BLaER1 (cell line): ENCODE results near the gene GANC.
"Not testable (repeated sequence)": the region's sequence is repeated elsewhere in the genome, so short reads cannot be mapped to it uniquely, and the experiment has no call there.

Experiments used
- H3K27ac ChIP-seq: shearing (Covaris generic); formaldehyde crosslinking; 2 replicates; pipeline ENCODE4 v1.8.1; 2022
- H3K27me3 ChIP-seq: shearing (Covaris generic); formaldehyde crosslinking; 2 replicates; pipeline ENCODE4 v1.8.1; 2022
- H3K36me3 ChIP-seq: shearing (Covaris generic); formaldehyde crosslinking; 2 replicates; pipeline ENCODE4 v1.8.1; 2022
- H3K4me1 ChIP-seq: shearing (Covaris generic); formaldehyde crosslinking; 2 replicates; pipeline ENCODE4 v1.8.1; 2022
- H3K4me2 ChIP-seq: shearing (Covaris generic); formaldehyde crosslinking; 2 replicates; pipeline ENCODE4 v1.8.1; 2022
- H3K4me3 ChIP-seq: shearing (Covaris generic); formaldehyde crosslinking; 2 replicates; pipeline ENCODE4 v1.8.1; 2022
- H3K9ac ChIP-seq: shearing (Covaris generic); formaldehyde crosslinking; 2 replicates; pipeline ENCODE4 v1.8.1; 2022
- H3K9me3 ChIP-seq: shearing (Covaris generic); formaldehyde crosslinking; 2 replicates; pipeline ENCODE4 v1.8.1; 2022
- H4K20me1 ChIP-seq: shearing (Covaris generic); formaldehyde crosslinking; 2 replicates; pipeline ENCODE4 v1.8.1; 2022
- Cebpa-rat ChIP-seq: shearing (Covaris generic); IDR thresholded peaks from 2 replicates; pipeline ENCODE4 v1.8.1; 2022

The GANC gene

GRCh38 chr15:42272939-42273899 is at the start of gene GANC, which contains the start of gene TMEM87A:
Gene GANC (plus strand): TSS chr15:42273201. CDS start chr15:42274482, 1,281 bp downstream.
Gene TMEM87A (minus strand): TSS chr15:42273433. CDS start chr15:42273398, 35 bp downstream.
- no peaks in the 10 kb centered on the region for H3K27me3 ChIP-seq
- TF ChIP-seq Cebpa-rat, result no peak
- peak within 1 kb of the TSS; percentile 94 for H3K4me2 ChIP-seq
- peak within 1 kb of the TSS; percentile 89 for H3K27ac ChIP-seq
- peak within 1 kb of the TSS; percentile 75 for H3K4me3 ChIP-seq
- peaks cover 45% of the 10 kb centered on the region for H3K4me1 ChIP-seq
- peaks cover 18% of the 10 kb centered on the region for H3K36me3 ChIP-seq
- peak within 1 kb of the TSS; percentile 89 for H3K9ac ChIP-seq
- peaks cover 37% of the 10 kb centered on the region for H4K20me1 ChIP-seq
- no peaks in the 10 kb centered on the region for H3K9me3 ChIP-seq

DNA sequence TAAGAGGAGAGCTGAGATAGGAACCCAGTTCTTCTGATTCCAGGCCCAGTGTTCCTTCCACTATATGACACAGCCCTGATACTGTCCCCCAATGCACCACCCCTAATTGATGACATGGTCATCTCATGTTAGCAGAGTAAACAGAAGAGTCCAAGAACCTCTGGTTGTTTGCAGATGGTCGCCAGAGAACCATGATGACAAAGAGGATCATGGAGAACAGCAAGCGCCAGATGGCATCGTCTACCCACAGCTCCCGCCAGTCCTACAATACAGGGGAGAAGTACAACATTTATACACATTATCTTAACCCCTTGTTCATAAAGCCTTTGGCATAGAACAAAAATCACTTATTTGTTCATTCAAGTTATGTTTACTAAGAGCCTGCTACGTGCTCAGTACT is 46.4 kb upstream of the GANC start:
- no peaks in the 10 kb centered on the region for H3K27me3 ChIP-seq
- no peak overlapping the region for H3K9ac ChIP-seq
- H3K4me1 ChIP-seq, result no peaks in the 10 kb centered on the region
- H3K4me2 ChIP-seq, result no peak overlapping the region
- H3K9me3 ChIP-seq, result no peaks in the 10 kb centered on the region
- no peak overlapping the region for H3K27ac ChIP-seq
- no peak for TF ChIP-seq Cebpa-rat
- peaks cover 96% of the 10 kb centered on the region for H3K36me3 ChIP-seq
- no peaks in the 10 kb centered on the region for H4K20me1 ChIP-seq
- no peak overlapping the region for H3K4me3 ChIP-seq

- Histone ChIP-seq H3K27ac (no peak overlapping the region), H3K9ac (no peak overlapping the region), H3K4me2 (no peak overlapping the region), H3K36me3 (peaks cover 96% of the 10 kb centered on the region), H3K4me3 (no peak overlapping the region), H4K20me1 (no peaks in the 10 kb centered on the region), H3K4me1 (no peaks in the 10 kb centered on the region), H3K9me3 (no peaks in the 10 kb centered on the region), H3K27me3 (no peaks in the 10 kb centered on the region)
- no peak for TF ChIP-seq Cebpa-rat
These were observed 45.0 kb upstream of the GANC start for GRCh38 chr15:42228036-42228435.

DNA sequence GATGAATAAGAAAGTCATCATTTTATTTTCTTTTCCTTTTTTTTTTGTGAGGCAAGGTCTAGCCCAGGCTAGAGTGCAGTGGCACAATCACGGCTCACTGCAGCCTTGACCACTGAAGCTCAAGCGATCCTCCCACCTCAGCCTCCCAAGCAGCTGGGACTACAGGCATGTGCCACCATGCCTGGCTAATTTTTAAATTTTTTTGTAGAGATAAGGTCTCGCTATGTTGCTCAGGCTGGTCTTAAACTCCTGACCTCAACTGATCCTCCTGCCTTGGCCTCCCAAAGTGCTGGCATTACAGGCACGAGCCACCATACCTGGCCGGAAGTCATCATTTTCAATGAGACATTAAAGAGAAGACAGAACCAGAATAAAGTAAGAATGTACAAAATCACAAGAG is 44.0 kb upstream of the GANC start:
- not testable (repeated sequence) for H3K4me2 ChIP-seq, H3K9me3 ChIP-seq, H3K4me3 ChIP-seq, H3K4me1 ChIP-seq, H4K20me1 ChIP-seq, H3K27me3 ChIP-seq, H3K27ac ChIP-seq, H3K9ac ChIP-seq
- H3K36me3 ChIP-seq, result peaks cover 96% of the 10 kb centered on the region

- Histone ChIP-seq H3K4me3 (no peak overlapping the region), H3K27ac (no peak overlapping the region), H3K4me1 (no peaks in the 10 kb centered on the region), H3K9ac (no peak overlapping the region), H3K4me2 (no peak overlapping the region), H3K36me3 (peaks cover 91% of the 10 kb centered on the region), H3K9me3 (no peaks in the 10 kb centered on the region), H3K27me3 (no peaks in the 10 kb centered on the region), H4K20me1 (no peaks in the 10 kb centered on the region)
- TF ChIP-seq Cebpa-rat, result no peak
These were observed 41.9 kb upstream of the GANC start for GRCh38 chr15:42231088-42231487.

DNA sequence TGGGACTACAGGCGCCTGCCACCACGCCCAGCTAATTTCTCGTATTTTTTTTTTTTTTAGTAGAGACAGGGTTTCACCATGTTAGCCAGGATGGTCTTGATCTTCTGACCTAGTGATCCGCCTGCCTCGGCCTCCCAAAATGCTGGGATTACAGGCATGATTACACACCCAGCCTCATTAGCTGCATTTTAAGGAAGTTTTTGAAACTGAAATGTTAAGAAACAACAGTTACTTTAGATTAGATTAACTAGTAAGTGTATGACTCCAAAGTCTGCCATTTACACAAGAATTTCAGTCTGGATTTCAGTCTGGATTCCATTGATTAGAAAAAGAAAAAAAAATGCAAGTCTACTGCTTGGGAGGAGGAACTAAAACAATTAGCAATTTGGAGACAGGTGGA is 40.4 kb upstream of the GANC start:
- Histone ChIP-seq H3K4me1 (no peaks in the 10 kb centered on the region), H3K4me3 (no peak overlapping the region), H3K4me2 (no peak overlapping the region), H3K27me3 (no peaks in the 10 kb centered on the region), H3K9ac (no peak overlapping the region), H3K36me3 (peaks cover 91% of the 10 kb centered on the region), H4K20me1 (no peaks in the 10 kb centered on the region), H3K9me3 (no peaks in the 10 kb centered on the region), H3K27ac (no peak overlapping the region)
- TF ChIP-seq Cebpa-rat, result no peak

DNA sequence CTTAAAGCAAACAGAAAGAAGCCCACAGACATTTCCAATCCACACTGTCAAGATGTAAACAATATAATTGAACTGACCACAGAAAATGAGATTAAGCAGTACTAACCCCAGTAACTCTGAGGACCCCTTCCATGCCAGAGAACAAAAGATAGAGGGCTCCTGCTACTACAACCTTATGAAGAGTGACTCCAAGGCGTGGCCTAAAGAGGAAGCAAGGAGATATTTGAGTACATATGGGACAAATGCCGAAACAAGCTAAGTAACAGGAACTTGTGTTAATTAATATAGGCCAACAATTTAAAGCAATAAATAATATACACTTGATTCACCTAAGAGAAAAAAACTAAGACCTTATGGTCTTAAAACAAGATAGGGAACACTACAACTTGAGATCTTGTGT is 39.9 kb upstream of the GANC start:
- Histone ChIP-seq H3K9me3 (no peaks in the 10 kb centered on the region), H3K9ac (no peak overlapping the region), H3K27me3 (no peaks in the 10 kb centered on the region), H3K4me2 (no peak overlapping the region), H3K4me1 (no peaks in the 10 kb centered on the region), H3K36me3 (peaks cover 91% of the 10 kb centered on the region), H4K20me1 (no peaks in the 10 kb centered on the region), H3K4me3 (no peak overlapping the region), H3K27ac (no peak overlapping the region)
- no peak for TF ChIP-seq Cebpa-rat

GRCh38 chr15:42239528-42240182 is 33.3 kb upstream of the GANC start:
- H3K9me3 ChIP-seq, result no peaks in the 10 kb centered on the region

GRCh38 chr15:42240823-42241222 is 32.2 kb upstream of the GANC start:
- no peaks in the 10 kb centered on the region for H3K9me3 ChIP-seq
- H3K4me3 ChIP-seq, result no peak overlapping the region
- H3K4me1 ChIP-seq, result no peaks in the 10 kb centered on the region
- TF ChIP-seq Cebpa-rat, result no peak
- no peak overlapping the region for H3K9ac ChIP-seq
- H3K4me2 ChIP-seq, result no peak overlapping the region
- peaks cover 73% of the 10 kb centered on the region for H3K36me3 ChIP-seq
- no peak overlapping the region for H3K27ac ChIP-seq
- H3K27me3 ChIP-seq, result no peaks in the 10 kb centered on the region
- H4K20me1 ChIP-seq, result no peaks in the 10 kb centered on the region

More at GRCh38 chr15:42239528-42240182, 33.3 kb upstream of the GANC start:
- Histone ChIP-seq H4K20me1 (no peaks in the 10 kb centered on the region), H3K4me1 (no peaks in the 10 kb centered on the region), H3K4me3 (no peak overlapping the region), H3K27ac (no peak overlapping the region), H3K4me2 (no peak overlapping the region), H3K36me3 (peaks cover 84% of the 10 kb centered on the region), H3K9ac (no peak overlapping the region), H3K27me3 (no peaks in the 10 kb centered on the region)
- no peak for TF ChIP-seq Cebpa-rat

DNA sequence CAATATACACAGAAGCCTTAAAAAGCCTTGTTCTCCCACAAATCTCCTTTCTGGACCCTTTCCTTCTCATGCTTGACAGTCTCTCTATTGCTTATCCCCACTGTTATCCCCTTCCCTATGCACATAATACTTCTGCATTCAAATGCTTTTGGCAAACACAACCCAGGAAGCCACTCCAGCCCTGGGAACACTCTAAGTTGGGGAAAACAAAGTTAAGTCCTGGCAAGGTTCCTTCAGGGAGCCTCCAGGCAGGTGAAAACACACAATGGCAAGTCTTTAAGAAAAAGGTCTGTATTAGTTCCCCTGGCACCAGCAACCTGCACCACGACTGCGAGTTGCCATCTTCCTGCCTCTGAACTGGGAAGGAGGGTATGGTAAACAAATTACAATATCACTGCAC is 19.7 kb upstream of the GANC start:
- H3K27me3 ChIP-seq, result no peaks in the 10 kb centered on the region
- TF ChIP-seq Cebpa-rat, result no peak
- no peak overlapping the region for H3K4me2 ChIP-seq
- H3K9me3 ChIP-seq, result peaks cover 36% of the 10 kb centered on the region
- H3K4me3 ChIP-seq, result no peak overlapping the region
- no peaks in the 10 kb centered on the region for H3K4me1 ChIP-seq
- H3K9ac ChIP-seq, result no peak overlapping the region
- peaks cover 68% of the 10 kb centered on the region for H3K36me3 ChIP-seq
- H3K27ac ChIP-seq, result no peak overlapping the region
- H4K20me1 ChIP-seq, result no peaks in the 10 kb centered on the region
